Measurements from ENCODE around the gene APOB. TPM values are rescaled to one million over a fixed set of nuclear protein-coding genes. Genes with fewer than 3 reads are reported as not detected.

The APOB gene
- total and polyA plus RNA-seq, 2 of the 13 experiments (the other 11 are each of a cell fraction or from before 2014, with no cell fraction given), result 1,569 to 2,515 TPM

DNA sequence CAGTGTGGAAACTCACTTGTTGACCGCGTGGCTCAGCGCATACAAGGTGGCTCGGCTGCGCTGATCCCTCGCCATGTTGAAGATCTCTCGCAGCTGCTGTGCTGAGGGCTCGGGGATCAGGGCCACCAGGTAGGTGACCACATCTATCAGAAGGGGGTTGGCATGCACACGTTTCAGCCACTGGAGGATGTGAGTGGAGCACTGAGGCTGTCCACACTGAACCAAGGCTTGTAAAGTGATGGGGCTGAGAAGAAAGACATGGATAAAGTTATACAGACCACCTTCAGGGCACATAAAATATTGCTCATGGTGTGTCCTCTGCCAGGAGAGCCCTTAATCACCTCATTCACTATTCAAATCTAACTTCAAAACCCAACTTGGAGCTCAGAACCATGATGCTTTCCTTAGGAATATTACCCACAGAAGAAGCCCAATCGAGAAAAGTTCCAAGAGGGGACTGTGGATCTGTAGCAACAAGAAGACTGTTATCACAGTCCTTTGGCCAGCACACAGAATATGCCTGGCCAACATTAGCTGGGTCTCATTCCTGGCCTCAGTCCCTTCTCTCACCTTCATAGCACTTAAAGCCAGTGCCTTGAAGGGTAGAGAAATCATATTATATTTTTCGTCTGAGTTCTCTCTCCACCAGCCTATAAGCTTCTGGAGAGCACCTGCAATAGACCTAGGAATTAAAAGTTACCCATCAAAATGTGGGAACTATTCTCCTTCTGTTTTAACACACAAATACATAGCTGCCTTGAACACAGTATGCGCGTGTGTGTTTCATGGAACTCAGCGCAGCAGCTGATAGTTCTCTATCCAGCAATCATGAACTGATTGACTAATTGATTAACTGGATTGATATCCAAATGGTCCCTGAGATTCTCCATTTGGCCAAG is 11.3 kb downstream of the APOB start (continued):
- TF ChIP-seq, protein P1, sequence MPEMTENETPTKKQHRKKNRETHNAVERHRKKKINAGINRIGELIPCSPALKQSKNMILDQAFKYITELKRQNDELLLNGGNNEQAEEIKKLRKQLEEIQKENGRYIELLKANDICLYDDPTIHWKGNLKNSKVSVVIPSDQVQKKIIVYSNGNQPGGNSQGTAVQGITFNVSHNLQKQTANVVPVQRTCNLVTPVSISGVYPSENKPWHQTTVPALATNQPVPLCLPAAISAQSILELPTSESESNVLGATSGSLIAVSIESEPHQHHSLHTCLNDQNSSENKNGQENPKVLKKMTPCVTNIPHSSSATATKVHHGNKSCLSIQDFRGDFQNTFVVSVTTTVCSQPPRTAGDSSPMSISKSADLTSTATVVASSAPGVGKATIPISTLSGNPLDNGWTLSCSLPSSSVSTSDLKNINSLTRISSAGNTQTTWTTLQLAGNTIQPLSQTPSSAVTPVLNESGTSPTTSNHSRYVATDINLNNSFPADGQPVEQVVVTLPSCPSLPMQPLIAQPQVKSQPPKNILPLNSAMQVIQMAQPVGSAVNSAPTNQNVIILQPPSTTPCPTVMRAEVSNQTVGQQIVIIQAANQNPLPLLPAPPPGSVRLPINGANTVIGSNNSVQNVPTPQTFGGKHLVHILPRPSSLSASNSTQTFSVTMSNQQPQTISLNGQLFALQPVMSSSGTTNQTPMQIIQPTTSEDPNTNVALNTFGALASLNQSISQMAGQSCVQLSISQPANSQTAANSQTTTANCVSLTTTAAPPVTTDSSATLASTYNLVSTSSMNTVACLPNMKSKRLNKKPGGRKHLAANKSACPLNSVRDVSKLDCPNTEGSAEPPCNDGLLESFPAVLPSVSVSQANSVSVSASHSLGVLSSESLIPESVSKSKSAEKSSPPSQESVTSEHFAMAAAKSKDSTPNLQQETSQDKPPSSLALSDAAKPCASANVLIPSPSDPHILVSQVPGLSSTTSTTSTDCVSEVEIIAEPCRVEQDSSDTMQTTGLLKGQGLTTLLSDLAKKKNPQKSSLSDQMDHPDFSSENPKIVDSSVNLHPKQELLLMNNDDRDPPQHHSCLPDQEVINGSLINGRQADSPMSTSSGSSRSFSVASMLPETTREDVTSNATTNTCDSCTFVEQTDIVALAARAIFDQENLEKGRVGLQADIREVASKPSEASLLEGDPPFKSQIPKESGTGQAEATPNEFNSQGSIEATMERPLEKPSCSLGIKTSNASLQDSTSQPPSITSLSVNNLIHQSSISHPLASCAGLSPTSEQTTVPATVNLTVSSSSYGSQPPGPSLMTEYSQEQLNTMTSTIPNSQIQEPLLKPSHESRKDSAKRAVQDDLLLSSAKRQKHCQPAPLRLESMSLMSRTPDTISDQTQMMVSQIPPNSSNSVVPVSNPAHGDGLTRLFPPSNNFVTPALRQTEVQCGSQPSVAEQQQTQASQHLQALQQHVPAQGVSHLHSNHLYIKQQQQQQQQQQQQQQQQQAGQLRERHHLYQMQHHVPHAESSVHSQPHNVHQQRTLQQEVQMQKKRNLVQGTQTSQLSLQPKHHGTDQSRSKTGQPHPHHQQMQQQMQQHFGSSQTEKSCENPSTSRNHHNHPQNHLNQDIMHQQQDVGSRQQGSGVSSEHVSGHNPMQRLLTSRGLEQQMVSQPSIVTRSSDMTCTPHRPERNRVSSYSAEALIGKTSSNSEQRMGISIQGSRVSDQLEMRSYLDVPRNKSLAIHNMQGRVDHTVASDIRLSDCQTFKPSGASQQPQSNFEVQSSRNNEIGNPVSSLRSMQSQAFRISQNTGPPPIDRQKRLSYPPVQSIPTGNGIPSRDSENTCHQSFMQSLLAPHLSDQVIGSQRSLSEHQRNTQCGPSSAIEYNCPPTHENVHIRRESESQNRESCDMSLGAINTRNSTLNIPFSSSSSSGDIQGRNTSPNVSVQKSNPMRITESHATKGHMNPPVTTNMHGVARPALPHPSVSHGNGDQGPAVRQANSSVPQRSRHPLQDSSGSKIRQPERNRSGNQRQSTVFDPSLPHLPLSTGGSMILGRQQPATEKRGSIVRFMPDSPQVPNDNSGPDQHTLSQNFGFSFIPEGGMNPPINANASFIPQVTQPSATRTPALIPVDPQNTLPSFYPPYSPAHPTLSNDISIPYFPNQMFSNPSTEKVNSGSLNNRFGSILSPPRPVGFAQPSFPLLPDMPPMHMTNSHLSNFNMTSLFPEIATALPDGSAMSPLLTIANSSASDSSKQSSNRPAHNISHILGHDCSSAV (CRISPR knock-in tag; IDR thresholded peaks at IDR 0.05; ENCODE audit: borderline replicate concordance), result no peak
- TF ChIP-seq ZNF264 (CRISPR knock-in tag; IDR thresholded peaks at IDR 0.05) (no peak), NR2F2 (IDR thresholded peaks at IDR 0.05; ENCODE audit: borderline replicate concordance, low read depth) (no peak; the same call in 1 of the 2 replicates), SKI (IDR thresholded peaks at IDR 0.05; ENCODE audit: partially characterized antibody) (no peak), ARNT2 (CRISPR knock-in tag; IDR thresholded peaks at IDR 0.05; ENCODE audit: low read depth) (0 out of 2 replicates have a peak, but pooled peaks have one; percentile 61), HOXA7 (CRISPR knock-in tag; IDR thresholded peaks at IDR 0.05) (no peak), JUNB (CRISPR knock-in tag; IDR thresholded peaks at IDR 0.05; ENCODE audit: borderline replicate concordance) (no peak), RFXAP (CRISPR knock-in tag; IDR thresholded peaks at IDR 0.05; ENCODE audit: borderline replicate concordance) (no peak)
- TF ChIP-seq, protein P2, sequence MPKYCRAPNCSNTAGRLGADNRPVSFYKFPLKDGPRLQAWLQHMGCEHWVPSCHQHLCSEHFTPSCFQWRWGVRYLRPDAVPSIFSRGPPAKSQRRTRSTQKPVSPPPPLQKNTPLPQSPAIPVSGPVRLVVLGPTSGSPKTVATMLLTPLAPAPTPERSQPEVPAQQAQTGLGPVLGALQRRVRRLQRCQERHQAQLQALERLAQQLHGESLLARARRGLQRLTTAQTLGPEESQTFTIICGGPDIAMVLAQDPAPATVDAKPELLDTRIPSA (CRISPR knock-in tag; IDR thresholded peaks at IDR 0.05; ENCODE audit: borderline replicate concordance), result no peak
- TF ChIP-seq, protein P3, sequence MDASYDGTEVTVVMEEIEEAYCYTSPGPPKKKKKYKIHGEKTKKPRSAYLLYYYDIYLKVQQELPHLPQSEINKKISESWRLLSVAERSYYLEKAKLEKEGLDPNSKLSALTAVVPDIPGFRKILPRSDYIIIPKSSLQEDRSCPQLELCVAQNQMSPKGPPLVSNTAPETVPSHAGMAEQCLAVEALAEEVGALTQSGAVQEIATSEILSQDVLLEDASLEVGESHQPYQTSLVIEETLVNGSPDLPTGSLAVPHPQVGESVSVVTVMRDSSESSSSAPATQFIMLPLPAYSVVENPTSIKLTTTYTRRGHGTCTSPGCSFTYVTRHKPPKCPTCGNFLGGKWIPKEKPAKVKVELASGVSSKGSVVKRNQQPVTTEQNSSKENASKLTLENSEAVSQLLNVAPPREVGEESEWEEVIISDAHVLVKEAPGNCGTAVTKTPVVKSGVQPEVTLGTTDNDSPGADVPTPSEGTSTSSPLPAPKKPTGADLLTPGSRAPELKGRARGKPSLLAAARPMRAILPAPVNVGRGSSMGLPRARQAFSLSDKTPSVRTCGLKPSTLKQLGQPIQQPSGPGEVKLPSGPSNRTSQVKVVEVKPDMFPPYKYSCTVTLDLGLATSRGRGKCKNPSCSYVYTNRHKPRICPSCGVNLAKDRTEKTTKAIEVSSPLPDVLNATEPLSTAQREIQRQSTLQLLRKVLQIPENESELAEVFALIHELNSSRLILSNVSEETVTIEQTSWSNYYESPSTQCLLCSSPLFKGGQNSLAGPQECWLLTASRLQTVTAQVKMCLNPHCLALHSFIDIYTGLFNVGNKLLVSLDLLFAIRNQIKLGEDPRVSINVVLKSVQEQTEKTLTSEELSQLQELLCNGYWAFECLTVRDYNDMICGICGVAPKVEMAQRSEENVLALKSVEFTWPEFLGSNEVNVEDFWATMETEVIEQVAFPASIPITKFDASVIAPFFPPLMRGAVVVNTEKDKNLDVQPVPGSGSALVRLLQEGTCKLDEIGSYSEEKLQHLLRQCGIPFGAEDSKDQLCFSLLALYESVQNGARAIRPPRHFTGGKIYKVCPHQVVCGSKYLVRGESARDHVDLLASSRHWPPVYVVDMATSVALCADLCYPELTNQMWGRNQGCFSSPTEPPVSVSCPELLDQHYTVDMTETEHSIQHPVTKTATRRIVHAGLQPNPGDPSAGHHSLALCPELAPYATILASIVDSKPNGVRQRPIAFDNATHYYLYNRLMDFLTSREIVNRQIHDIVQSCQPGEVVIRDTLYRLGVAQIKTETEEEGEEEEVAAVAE (CRISPR knock-in tag; IDR thresholded peaks at IDR 0.05; ENCODE audit: borderline replicate concordance), result no peak
- TF ChIP-seq, protein P4, sequence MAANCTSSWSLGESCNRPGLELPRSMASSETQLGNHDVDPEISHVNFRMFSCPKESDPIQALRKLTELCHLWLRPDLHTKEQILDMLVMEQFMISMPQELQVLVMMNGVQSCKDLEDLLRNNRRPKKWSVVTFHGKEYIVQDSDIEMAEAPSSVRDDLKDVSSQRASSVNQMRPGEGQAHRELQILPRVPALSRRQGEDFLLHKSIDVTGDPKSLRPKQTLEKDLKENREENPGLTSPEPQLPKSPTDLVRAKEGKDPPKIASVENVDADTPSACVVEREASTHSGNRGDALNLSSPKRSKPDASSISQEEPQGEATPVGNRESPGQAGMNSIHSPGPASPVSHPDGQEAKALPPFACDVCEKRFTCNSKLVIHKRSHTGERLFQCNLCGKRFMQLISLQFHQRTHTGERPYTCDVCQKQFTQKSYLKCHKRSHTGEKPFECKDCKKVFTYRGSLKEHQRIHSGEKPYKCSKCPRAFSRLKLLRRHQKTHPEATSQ (CRISPR knock-in tag; IDR thresholded peaks at IDR 0.05; ENCODE audit: borderline replicate concordance), result 0 out of 2 replicates have a peak, but pooled peaks have one; percentile 23

All from HepG2 (cell line).